ENCODE results near the gene ABAT.

DNA sequence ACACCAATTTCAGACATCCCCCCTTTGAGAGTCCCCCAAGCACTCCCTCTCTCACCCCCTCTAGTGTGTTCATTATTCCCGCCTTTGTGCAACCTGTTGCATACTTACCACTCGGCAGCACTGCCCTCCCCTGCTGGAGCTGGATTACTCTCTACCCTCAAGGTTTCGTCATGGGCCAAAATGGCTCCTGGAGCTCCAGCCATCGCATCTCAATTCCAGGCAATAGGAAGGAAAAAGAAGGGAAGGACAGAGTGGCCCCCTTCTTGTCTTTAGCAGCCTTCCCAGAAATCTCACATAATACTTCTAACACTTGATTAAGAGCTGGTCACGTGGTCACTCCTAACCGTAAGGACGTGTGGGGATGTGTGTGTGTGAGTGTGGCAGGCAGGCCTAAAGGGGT is 102.8 kb downstream of the ABAT start:
- TF ChIP-seq CBX8 (IDR thresholded peaks at IDR 0.05) (no peak), TFCP2L1 (CRISPR knock-in tag; IDR thresholded peaks at IDR 0.05) (no peak), BHLHE40 (IDR thresholded peaks at IDR 0.05; ENCODE audit: low read depth, low read length) (no peak), SREBF2 (IDR thresholded peaks at IDR 0.05) (no peak)
- TF ChIP-seq, protein P1, sequence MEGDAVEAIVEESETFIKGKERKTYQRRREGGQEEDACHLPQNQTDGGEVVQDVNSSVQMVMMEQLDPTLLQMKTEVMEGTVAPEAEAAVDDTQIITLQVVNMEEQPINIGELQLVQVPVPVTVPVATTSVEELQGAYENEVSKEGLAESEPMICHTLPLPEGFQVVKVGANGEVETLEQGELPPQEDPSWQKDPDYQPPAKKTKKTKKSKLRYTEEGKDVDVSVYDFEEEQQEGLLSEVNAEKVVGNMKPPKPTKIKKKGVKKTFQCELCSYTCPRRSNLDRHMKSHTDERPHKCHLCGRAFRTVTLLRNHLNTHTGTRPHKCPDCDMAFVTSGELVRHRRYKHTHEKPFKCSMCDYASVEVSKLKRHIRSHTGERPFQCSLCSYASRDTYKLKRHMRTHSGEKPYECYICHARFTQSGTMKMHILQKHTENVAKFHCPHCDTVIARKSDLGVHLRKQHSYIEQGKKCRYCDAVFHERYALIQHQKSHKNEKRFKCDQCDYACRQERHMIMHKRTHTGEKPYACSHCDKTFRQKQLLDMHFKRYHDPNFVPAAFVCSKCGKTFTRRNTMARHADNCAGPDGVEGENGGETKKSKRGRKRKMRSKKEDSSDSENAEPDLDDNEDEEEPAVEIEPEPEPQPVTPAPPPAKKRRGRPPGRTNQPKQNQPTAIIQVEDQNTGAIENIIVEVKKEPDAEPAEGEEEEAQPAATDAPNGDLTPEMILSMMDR (IDR thresholded peaks at IDR 0.05) = no peak
